Esophagus squamous epithelium (tissue), 5 donors: Measurements from ENCODE around the gene TRIOBP. TPM values are rescaled to one million over a fixed set of nuclear protein-coding genes. Genes with fewer than 3 reads are reported as not detected.
A peak's percentile ranks its signal among the peaks of the same experiment; 100 is the strongest.

Experiments used
- DNase-seq: peaks from one replicate; lab custom pipeline; 2025; lab: John Stamatoyannopoulos, UW
- H3K27ac ChIP-seq, 4 donors: fragments of 200-600 bp; sonication (generic); one replicate each; pipeline ENCODE4 v1.5.1; 2016 to 2019; ENCODE audit warnings: mild to moderate bottlenecking in 1 of 4
- H3K27me3 ChIP-seq, 4 donors: fragments of 200-600 bp; sonication (generic); 1 replicate in 3 of 4; 2 replicates in 1 of 4; pipeline versions ENCODE4 v1.5.1 to v1.6.0; 2017 to 2021; ENCODE audit warnings: antibody characterized with exemption in 1 of 4
- H3K36me3 ChIP-seq, 3 donors: fragments of 200-600 bp; sonication (generic); one replicate each; pipeline ENCODE4 v1.5.1; 2016 to 2019
- H3K4me1 ChIP-seq, 3 donors: fragments of 200-600 bp; sonication (generic); one replicate each; pipeline ENCODE4 v1.5.1; 2017 to 2019
- H3K4me3 ChIP-seq, 4 donors: fragments of 200-600 bp; sonication (generic); 1 replicate in 3 of 4; 2 replicates in 1 of 4; pipeline ENCODE4 v1.5.1; 2016 to 2019; ENCODE audit warnings: mild to moderate bottlenecking in 2 of 4, moderate library complexity in 1 of 4
- H3K9me3 ChIP-seq, 3 donors: fragments of 200-600 bp; sonication (generic); one replicate each; pipeline ENCODE4 v1.5.1; 2016 to 2019
- CTCF ChIP-seq, 6 experiments: fragments of 450-650 bp in 4 of 6; fragments of 200-600 bp in 2 of 6; sonication (generic) in 2 of 6; IDR thresholded peaks; one replicate each; pipeline ENCODE4 v1.5.1; 2016 to 2019; ENCODE audit warnings: antibody characterized with exemption in 6 of 6, mild to moderate bottlenecking in 4 of 6, moderate library complexity in 4 of 6
- POLR2A ChIP-seq, 4 donors: fragments of 450-650 bp; IDR thresholded peaks; one replicate each; pipeline ENCODE4 v1.6.1; 2017; ENCODE audit warnings: antibody characterized with exemption in 4 of 4, mild to moderate bottlenecking in 4 of 4, moderate library complexity in 3 of 4
- WGBS, 2 donors: methylation state at CpG; one replicate each; pipeline ENCODE4 v1.1.5; 2018; 5-methylcytosine and 5-hydroxymethylcytosine counted together
- intact Hi-C: fragments of 100-400 bp; cut with DNase I; formaldehyde crosslinking; loops from one replicate; pipeline ENCODE4 v1.15.0; 2022
- total RNA-seq, 4 donors: library from RNA; depleted of rRNA; stranded (reverse); fragments of >200 nt; gene quantifications; one replicate each; pipeline ENCODE4 v1.1.0, GENCODE V29; 2016
- donor health status: DM: yes; HTN: yes; CAD: no.

TRIOBP gene
- total RNA-seq, 4 donors from 2014 or later: 67.6 to 149 (median 108) TPM

- H3K27ac ChIP-seq: no peak overlapping the region
- WGBS, 2 donors: 92 to 97% methylated on average over 13 to 16 of the region's 25 CpGs
- no peaks in the 10 kb centered on the region for H3K27me3 ChIP-seq
- intact Hi-C loops: no loop called here
- H3K9me3 ChIP-seq: no peaks in the 10 kb centered on the region
- H3K4me3 ChIP-seq: no peak overlapping the region
- no peak for TF ChIP-seq CTCF (IDR thresholded peaks at IDR 0.05)
- no peak for TF ChIP-seq POLR2A (IDR thresholded peaks at IDR 0.05)
- no peak for DNase-seq
- H3K4me1 ChIP-seq: peaks cover 0 to 15% (median 9%) of the 10 kb centered on the region in 3 donors
- H3K36me3 ChIP-seq: peaks cover 0 to 11% (median 0%) of the 10 kb centered on the region in 3 donors
These were observed 28.8 kb downstream of the TRIOBP start for GRCh38 chr22:37725551-37726240.

DNA sequence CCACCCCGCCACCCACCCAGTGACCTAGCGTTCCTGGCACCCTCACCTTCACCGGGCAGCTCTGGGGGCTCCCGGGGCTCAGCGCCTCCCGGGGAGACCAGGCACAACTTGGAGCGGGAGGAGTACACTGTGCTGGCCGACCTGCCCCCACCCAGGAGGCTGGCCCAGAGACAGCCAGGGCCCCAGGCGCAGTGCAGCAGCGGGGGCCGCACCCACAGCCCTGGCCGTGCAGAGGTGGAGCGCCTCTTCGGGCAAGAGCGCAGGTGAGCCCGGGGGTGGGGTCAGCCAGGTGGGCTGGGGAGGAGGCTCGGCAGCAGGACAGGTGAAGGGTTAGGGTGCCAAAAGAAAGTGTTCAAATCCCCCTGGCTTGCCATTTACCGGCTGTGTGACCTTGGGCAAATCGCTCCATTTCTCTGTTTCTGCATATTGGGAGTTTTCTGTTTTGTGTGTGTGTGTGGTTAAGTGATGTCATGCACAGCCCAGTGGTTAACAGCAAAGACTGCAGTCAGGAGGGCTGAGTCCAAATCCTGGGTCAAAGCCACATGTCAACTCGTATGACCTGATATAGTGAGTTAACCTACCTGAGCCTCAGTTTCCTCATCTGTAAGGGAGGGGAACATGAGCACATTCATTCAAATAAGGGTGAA is 29.5 kb downstream of the TRIOBP start:
- Histone ChIP-seq H3K27ac (no peak overlapping the region), H3K27me3 (no peaks in the 10 kb centered on the region), H3K4me1 (peaks cover 0 to 15% (median 9%) of the 10 kb centered on the region in 3 donors), H3K9me3 (no peaks in the 10 kb centered on the region), H3K36me3 (peaks cover 0 to 11% (median 0%) of the 10 kb centered on the region in 3 donors), H3K4me3 (no peak overlapping the region)
- no peak for DNase-seq
- TF ChIP-seq CTCF (IDR thresholded peaks at IDR 0.05) (peak in 1 of 6 experiments; percentile 40), POLR2A (IDR thresholded peaks at IDR 0.05) (no peak)
- intact Hi-C loops: no loop called here
- 53 to 66% methylated on average over 3 to 4 of the region's 20 CpGs for WGBS, 2 donors

DNA sequence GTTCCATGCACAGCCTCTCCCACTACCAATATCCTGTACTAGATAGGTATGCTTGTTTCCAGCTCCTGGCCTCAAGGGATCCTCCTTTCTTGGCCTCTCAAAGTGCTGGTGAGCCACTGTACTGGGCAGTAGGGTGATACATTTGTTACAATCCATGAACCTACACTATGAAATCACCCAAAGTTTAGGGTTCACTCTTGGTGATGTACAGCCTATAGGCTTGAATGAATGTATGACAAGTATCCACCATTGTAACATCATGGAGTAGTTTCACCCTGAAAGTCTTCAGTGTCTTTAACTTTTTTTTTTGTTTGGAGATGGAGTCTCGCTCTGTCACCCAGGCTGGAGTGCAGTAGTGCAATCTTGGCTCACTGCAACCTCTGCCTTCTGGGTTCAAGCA is 31.8 kb downstream of the TRIOBP start:
- no peak for DNase-seq
- H3K27ac ChIP-seq: peak overlapping the region in 3 of 4 donors; percentile 65 to 70 (median 68)
- peaks cover 0 to under 1% (median 0%) of the 10 kb centered on the region in 3 donors for H3K36me3 ChIP-seq
- intact Hi-C loops: no loop called here
- H3K4me3 ChIP-seq: no peak overlapping the region
- peaks cover 0 to 15% (median 9%) of the 10 kb centered on the region in 3 donors for H3K4me1 ChIP-seq
- TF ChIP-seq POLR2A (IDR thresholded peaks at IDR 0.05) (no peak), CTCF (IDR thresholded peaks at IDR 0.05) (no peak)
- H3K9me3 ChIP-seq: no peaks in the 10 kb centered on the region
- H3K27me3 ChIP-seq: no peaks in the 10 kb centered on the region
- WGBS, 2 donors: 100% methylated on average over 1 of the region's 1 CpG; no CpG with 5 or more reads in 1 of the 2 donors

DNA sequence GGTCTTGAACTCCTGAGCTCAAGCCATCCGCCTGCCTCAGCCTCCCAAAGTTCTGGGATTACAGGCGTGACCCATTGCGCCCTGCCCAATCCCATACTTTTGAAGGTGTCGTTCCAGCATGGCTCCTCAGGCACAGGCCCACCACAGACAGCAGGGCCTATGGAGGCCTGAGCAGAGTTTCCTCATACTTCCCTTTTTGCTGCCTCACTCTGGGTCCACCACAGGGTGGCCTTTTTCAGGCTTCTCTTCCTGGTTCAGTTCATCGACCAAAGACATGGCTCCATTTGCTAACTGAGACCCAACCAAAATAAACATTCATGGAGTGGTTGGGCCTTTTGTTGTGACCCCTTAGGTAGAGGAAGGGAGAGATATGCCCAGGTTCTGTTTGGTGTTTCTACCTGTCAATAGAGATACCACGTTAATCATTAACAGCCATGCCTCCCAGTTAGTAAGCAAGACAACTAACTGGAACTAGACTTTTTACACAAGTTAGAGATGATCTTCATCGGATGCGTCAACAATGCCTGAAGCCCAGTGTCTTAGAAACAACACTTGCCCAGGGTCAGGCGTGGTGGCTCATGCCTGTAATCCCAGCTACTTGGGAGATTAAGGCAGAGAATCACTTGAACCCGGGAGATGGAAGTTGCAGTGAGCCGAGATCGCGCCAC is 35.1 kb downstream of the TRIOBP start:
- no peak for TF ChIP-seq POLR2A (IDR thresholded peaks at IDR 0.05)
- TF ChIP-seq CTCF (IDR thresholded peaks at IDR 0.05): peak in 1 of 6 experiments; percentile 24
- DNase-seq: no peak
- Histone ChIP-seq H3K9me3 (no peaks in the 10 kb centered on the region), H3K4me1 (peaks cover 0 to 22% (median 9%) of the 10 kb centered on the region in 3 donors), H3K36me3 (no peaks in the 10 kb centered on the region), H3K27me3 (no peaks in the 10 kb centered on the region), H3K27ac (peak overlapping the region in 1 of 4 donors; percentile 29), H3K4me3 (no peak overlapping the region)
- intact Hi-C loops: no loop called here
- 87 to 89% methylated on average over 9 to 12 of the region's 13 CpGs for WGBS, 2 donors
